Pancreas (tissue), 10 donors: ENCODE results near the gene TLE1. TPM values are rescaled to one million over a fixed set of nuclear protein-coding genes. Genes with fewer than 3 reads are reported as not detected.

ENCODE experiments used
- ATAC-seq, 4 donors: fragments of 200-7000 bp; cut with Tn5 transposase; one replicate each; pipeline versions ENCODE4 v1.8.0 to v1.9.1; 2020; ENCODE audit warnings: mild to moderate bottlenecking in 4 of 4, moderate library complexity in 4 of 4
- DNase-seq, 6 donors: peaks; one replicate each; pipeline ENCODE4 v3.0.0-alpha.2; 2020
- FAIRE-seq: peaks from 2 replicates; lab custom pipeline; 2012; peaks lifted over from hg19 to GRCh38; lab: Jason Lieb, UNC
- H3K27ac ChIP-seq, 4 donors: fragments of 200-600 bp; sonication (generic); 1 replicate in 3 of 4; 2 replicates in 1 of 4; pipeline versions ENCODE4 v1.5.0 to v1.8.0; 2020
- H3K27me3 ChIP-seq, 4 donors: fragments of 200-600 bp; one replicate each; pipeline ENCODE4 v1.8.0; 2021
- H3K36me3 ChIP-seq, 3 donors: fragments of 200-600 bp; sonication (generic) in 1 of 3; one replicate each; pipeline versions ENCODE4 v1.5.0 to v1.8.0; 2020 to 2021
- H3K4me1 ChIP-seq, 3 donors: fragments of 200-600 bp; one replicate each; pipeline ENCODE4 v1.8.0; 2021
- H3K4me3 ChIP-seq, 4 donors: fragments of 200-600 bp; sonication (generic) in 2 of 4; one replicate each; pipeline versions ENCODE4 v1.5.0 to v1.8.0; 2020 to 2021
- H3K9me3 ChIP-seq, 4 donors: fragments of 200-600 bp; one replicate each; pipeline ENCODE4 v1.8.0; 2021
- WGBS, 2 donors: extraction: QIAGEN DNeasy Blood & Tissue Kit; methylation state at CpG; one replicate each; pipeline ENCODE4 v1.1.7; 2013; 5-methylcytosine and 5-hydroxymethylcytosine counted together
- intact Hi-C, 3 donors: fragments of 100-400 bp; cut with DNase I; formaldehyde crosslinking; loops; one replicate each; pipeline versions ENCODE4 v1.11.1 to v1.14.2; 2022
- polyA plus RNA-seq, 2 donors: library from polyadenylated mRNA; stranded (reverse); fragments of 200-250 nt; gene quantifications; one replicate each; pipeline ENCODE4 v1.2.3, GENCODE V29; 2013
- total RNA-seq, 6 donors: library from RNA; stranded (reverse); fragmentation: NEBNext Ultra II Directional in 4 of 6; extraction: Animal tissue kit (Norgen Biotek cat#: 25700) in 4 of 6; gene quantifications; one replicate each; pipeline versions ENCODE4 v1.2.1 to v1.2.4, GENCODE V29; 2021 to 2023
- TF ChIP-seq, protein P1 (sequence below), 4 donors: fragments of 200-600 bp; sonication (generic) in 3 of 4; IDR thresholded peaks; one replicate each; pipeline versions ENCODE4 v1.5.0 to v1.8.0; 2021; ENCODE audit warnings: antibody characterized with exemption in 4 of 4
- donor health status: healthy with polysubstance abuse.
- donor health status: DM: no; HTN: no; CAD: no; lungs with moderate emphysema.
- donor health status: DM: no; HTN: no; CAD: no.
- donor health status: control.
- donor health status: control.
- donor health status: Bipolar disorder and iron deficiency.
- donor health status: DM: yes; HTN: yes; CAD: no.
- donor health status: DM: no; HTN: no; CAD: no.
- donor health status: DM: no; HTN: no; CAD: no.
- donor health status: DM: yes; HTN: yes; CAD: no.

The TLE1 gene
- total and polyA plus RNA-seq, 8 donors: 15.1 to 38.9 (median 28.4) TPM

DNA sequence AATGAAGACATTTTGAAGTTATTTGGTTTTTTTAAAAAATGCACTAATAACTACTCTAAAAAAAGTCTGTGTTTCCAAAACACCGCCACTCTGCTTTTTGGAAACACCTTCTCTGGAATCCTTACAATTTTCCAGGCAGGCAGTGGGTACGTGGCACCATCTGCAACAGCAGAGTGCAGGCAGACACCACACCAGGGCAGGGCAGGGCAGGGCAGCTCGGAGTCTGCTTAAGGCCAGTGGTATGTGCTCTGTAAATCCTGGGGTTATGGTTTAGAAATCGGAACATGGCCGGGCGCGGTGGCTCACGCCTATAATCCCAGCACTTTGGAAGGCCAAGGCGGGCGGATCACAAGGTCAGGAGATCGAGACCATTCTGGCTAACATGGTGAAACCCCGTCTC is 97.6 kb downstream of the TLE1 start:
- Histone ChIP-seq H3K9me3 (no peaks in the 10 kb centered on the region), H3K27ac (no peak overlapping the region), H3K4me1 (peaks cover 16 to 26% (median 22%) of the 10 kb centered on the region in 3 donors), H3K27me3 (no peaks in the 10 kb centered on the region), H3K36me3 (peaks cover 0 to 15% (median 0%) of the 10 kb centered on the region in 3 donors), H3K4me3 (no peak overlapping the region)
- intact Hi-C loops: no loop called here
- DNase-seq (no peak), FAIRE-seq (no peak), ATAC-seq (no peak)
- WGBS, 2 donors: 94 to 97% methylated on average over 10 of the region's 12 CpGs
- TF ChIP-seq, protein P1, sequence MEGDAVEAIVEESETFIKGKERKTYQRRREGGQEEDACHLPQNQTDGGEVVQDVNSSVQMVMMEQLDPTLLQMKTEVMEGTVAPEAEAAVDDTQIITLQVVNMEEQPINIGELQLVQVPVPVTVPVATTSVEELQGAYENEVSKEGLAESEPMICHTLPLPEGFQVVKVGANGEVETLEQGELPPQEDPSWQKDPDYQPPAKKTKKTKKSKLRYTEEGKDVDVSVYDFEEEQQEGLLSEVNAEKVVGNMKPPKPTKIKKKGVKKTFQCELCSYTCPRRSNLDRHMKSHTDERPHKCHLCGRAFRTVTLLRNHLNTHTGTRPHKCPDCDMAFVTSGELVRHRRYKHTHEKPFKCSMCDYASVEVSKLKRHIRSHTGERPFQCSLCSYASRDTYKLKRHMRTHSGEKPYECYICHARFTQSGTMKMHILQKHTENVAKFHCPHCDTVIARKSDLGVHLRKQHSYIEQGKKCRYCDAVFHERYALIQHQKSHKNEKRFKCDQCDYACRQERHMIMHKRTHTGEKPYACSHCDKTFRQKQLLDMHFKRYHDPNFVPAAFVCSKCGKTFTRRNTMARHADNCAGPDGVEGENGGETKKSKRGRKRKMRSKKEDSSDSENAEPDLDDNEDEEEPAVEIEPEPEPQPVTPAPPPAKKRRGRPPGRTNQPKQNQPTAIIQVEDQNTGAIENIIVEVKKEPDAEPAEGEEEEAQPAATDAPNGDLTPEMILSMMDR (IDR thresholded peaks at IDR 0.05): no peak

DNA sequence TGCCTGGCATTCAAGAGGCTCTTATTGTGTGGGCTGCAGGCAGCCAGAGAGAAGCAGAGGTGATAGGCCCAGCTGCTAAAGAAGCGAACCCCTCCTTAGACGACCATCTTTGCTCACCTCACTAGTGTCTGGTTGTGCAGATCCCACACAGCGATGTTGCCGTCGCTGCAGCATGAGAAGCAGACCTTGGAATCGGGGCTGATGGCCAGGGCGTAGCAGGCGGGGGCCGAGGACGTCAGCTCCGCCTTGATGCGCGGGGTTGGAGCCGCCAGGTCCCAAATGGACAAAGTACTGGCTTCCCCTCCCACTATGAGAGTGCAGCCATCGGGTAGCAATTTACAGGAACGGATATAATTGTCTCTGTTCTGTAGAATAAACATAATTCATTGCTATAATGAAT is 98.7 kb downstream of the TLE1 start:
- ATAC-seq (no peak), FAIRE-seq (no peak), DNase-seq (no peak)
- Histone ChIP-seq H3K4me1 (peaks cover 17 to 28% (median 22%) of the 10 kb centered on the region in 3 donors), H3K4me3 (no peak overlapping the region), H3K36me3 (peaks cover 0 to 15% (median 0%) of the 10 kb centered on the region in 3 donors), H3K27ac (no peak overlapping the region), H3K9me3 (no peaks in the 10 kb centered on the region), H3K27me3 (no peaks in the 10 kb centered on the region)
- TF ChIP-seq, protein P1 (IDR thresholded peaks at IDR 0.05): no peak
- intact Hi-C loops: no loop called here
- 97% methylated on average over 16 of the region's 16 CpGs for WGBS, 2 donors

DNA sequence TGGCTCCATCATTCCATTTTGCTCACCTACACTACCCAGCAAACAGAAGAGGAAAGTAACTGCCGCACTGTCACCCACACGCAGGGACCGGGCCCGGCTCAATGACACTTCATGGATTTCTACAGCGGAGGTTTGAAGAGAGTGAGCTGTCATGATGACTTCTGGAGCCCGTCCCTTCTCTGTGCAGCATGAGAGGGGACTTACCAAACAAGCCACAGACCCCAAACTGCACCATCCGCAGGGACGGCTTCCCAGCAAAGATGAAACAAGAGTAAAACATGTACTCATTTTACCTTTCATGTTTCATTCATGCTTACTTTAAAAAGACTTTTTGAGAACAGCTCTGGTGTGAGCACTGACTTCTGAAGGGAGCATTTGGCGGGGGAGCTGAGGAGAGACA is 99.5 kb downstream of the TLE1 start:
- Histone ChIP-seq H3K27me3 (no peaks in the 10 kb centered on the region), H3K4me1 (peaks cover 17 to 26% (median 22%) of the 10 kb centered on the region in 3 donors), H3K36me3 (peaks cover 0 to 15% (median 0%) of the 10 kb centered on the region in 3 donors), H3K9me3 (no peaks in the 10 kb centered on the region), H3K27ac (no peak overlapping the region), H3K4me3 (no peak overlapping the region)
- DNase-seq (no peak), ATAC-seq (no peak), FAIRE-seq (no peak)
- 97 to 98% methylated on average over 9 of the region's 9 CpGs for WGBS, 2 donors
- intact Hi-C loops: no loop called here
- TF ChIP-seq, protein P1 (IDR thresholded peaks at IDR 0.05): no peak

DNA sequence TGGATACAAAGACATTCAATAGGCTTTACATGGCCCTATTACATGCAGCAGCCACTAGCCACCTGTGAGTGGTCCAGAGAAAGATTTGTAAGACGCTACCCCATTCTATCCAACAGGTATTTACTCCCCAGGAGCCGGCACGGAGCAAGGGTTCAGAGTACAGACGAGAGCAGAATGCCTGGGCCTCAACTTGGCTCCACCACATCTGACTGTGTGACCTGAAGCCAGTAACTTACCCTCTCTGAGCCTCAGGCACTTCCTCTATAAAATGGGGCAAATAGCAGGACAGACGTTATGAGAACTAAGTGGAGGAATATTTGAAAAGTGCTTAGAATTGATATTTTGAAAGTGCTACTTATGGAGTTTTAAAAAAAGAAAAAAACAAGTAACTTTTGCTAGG is 100.0 kb downstream of the TLE1 start:
- H3K9me3 ChIP-seq: no peaks in the 10 kb centered on the region
- intact Hi-C loops: no loop called here
- 90 to 97% methylated on average over 5 of the region's 5 CpGs for WGBS, 2 donors
- TF ChIP-seq, protein P1 (IDR thresholded peaks at IDR 0.05): no peak
- peaks cover 17 to 24% (median 22%) of the 10 kb centered on the region in 3 donors for H3K4me1 ChIP-seq
- no peak for ATAC-seq
- no peak for DNase-seq
- peak overlapping the region in 2 of 4 donors; percentile 83 to 90 for H3K27ac ChIP-seq
- FAIRE-seq: no peak
- H3K27me3 ChIP-seq: no peaks in the 10 kb centered on the region
- peaks cover 0 to 15% (median 0%) of the 10 kb centered on the region in 3 donors for H3K36me3 ChIP-seq
- H3K4me3 ChIP-seq: no peak overlapping the region

DNA sequence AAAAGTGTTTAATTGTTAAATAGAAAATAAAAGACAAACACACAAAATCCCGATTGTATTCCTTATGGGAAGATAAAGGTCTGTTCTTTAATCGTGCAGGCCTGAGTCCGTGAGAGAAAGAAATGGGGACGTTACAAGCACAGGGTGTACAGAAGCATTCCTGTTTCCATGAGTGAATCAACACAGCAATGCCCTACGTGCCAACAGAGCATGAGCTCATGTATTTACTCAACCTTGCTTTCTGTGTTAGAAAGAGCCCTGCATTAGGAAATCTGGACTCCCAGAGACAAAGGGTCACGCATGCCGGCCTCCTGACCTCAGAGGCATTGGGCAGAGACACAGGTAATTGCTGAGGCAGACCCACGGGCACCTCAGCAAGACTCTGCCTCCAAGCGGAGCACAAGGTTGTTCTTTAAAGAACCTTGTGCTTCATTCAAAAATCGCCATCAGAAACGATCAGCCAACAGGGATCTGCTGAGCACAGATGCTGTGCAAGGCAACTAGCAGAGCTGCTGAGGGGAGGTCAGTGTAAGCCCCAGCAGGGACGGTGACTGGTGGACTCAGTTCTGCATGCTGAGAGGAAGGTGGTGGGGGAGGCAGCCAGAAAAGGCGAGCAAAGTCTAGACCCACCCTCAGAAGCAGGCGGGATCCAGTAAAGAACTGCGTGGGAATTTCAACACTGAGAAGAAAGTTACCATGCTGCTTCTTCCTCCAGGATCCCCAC is 101.0 kb downstream of the TLE1 start:
- Histone ChIP-seq H3K4me3 (no peak overlapping the region), H3K27ac (peak overlapping the region; percentile 77 to 90 (median 82)), H3K9me3 (no peaks in the 10 kb centered on the region), H3K36me3 (peaks cover 0 to 21% (median 0%) of the 10 kb centered on the region in 3 donors), H3K27me3 (no peaks in the 10 kb centered on the region), H3K4me1 (peaks cover 17 to 24% (median 22%) of the 10 kb centered on the region in 3 donors)
- FAIRE-seq: no peak
- WGBS, 2 donors: 24 to 27% methylated on average over 15 of the region's 15 CpGs
- peak; percentile 92 to 96 (median 93) for ATAC-seq
- intact Hi-C loops: no loop called here
- TF ChIP-seq, protein P1 (IDR thresholded peaks at IDR 0.05): no peak
- peak; percentile 68 to 88 (median 82) for DNase-seq
